Large intestine (tissue), 3 donors: Measurements from ENCODE around the gene ABCA1. TPM values are rescaled to one million over a fixed set of nuclear protein-coding genes. Genes with fewer than 3 reads are reported as not detected.

Source experiments
- DNase-seq, 2 donors: peaks; one replicate each; pipeline versions ENCODE4 v3.0.0 to v3.0.0-alpha.2; 2013
- H3K27ac ChIP-seq: one replicate; pipeline ENCODE4 v1.5.1; 2013; ENCODE audit warnings: low read length
- H3K27me3 ChIP-seq: 2 replicates; pipeline ENCODE4 v1.6.1; 2013; ENCODE audit warnings: low read length; ENCODE audit not compliant: control insufficient read depth, insufficient read depth
- H3K36me3 ChIP-seq: 2 replicates; pipeline ENCODE4 v1.6.1; 2013; ENCODE audit warnings: low read length; ENCODE audit not compliant: control insufficient read depth, insufficient read depth
- H3K4me1 ChIP-seq: one replicate; pipeline ENCODE4 v1.6.1; 2013; ENCODE audit warnings: low read length; ENCODE audit not compliant: control insufficient read depth, insufficient read depth
- H3K4me3 ChIP-seq: one replicate; pipeline ENCODE4 v1.5.1; 2013; ENCODE audit warnings: low read length
- H3K9me3 ChIP-seq: one replicate; pipeline ENCODE4 v1.6.1; 2013; ENCODE audit warnings: mild to moderate bottlenecking, low read depth, low read length, moderate library complexity; ENCODE audit not compliant: control insufficient read depth
- WGBS: methylation state at CpG from one replicate; pipeline ENCODE4 v1.1.5; 2013; ENCODE audit warnings: low lambda C conversion rate; ENCODE audit not compliant: insufficient coverage; 5-methylcytosine and 5-hydroxymethylcytosine counted together
- polyA plus RNA-seq: library from polyadenylated mRNA; unstranded; fragments of 120-200 nt; gene quantifications from one replicate; pipeline ENCODE4 v1.2.1, GENCODE V29; 2013

The ABCA1 gene
- polyA plus RNA-seq, 1 donor: 8.6 TPM

DNA sequence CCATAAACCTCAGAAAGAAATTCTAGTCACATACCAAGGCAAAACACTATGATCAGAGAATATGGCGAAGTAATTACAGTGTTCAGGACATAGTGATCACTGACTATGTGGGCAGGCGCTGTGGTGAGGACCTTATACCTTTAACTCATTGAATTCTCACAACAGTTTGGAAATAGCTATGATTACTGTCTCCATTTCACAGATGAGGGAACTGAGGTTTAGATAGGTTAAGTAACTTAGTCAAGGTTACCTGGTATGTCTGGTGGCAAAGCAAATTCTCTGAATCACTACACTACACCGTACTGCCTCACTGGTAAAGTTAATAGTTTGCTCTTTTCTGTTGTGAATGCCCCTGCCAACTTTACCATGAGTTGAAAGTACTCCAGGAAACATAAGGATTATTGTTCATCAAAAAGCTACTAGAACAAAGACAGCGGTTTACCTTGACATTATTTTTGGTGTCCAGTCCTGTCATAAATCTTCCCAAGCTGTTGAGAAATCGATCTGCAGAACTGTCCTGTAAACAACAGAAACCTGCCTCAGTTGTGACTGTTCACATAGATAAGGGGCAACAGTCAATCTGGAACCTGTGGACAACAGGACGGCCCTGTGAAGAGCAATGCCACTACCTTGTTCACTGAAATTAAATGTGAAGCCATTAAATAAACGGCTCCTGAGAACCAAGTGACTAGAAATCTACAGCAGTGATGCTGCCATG, 127.7 kb downstream of the ABCA1 start:
- Histone ChIP-seq H3K27me3 (no peaks in the 10 kb centered on the region), H3K4me3 (no peak overlapping the region), H3K27ac (no peak overlapping the region), H3K9me3 (no peaks in the 10 kb centered on the region), H3K36me3 (peaks cover 76% of the 10 kb centered on the region), H3K4me1 (no peaks in the 10 kb centered on the region)
- 100% methylated on average over 1 of the region's 7 CpGs for WGBS
- no peak for DNase-seq

DNA sequence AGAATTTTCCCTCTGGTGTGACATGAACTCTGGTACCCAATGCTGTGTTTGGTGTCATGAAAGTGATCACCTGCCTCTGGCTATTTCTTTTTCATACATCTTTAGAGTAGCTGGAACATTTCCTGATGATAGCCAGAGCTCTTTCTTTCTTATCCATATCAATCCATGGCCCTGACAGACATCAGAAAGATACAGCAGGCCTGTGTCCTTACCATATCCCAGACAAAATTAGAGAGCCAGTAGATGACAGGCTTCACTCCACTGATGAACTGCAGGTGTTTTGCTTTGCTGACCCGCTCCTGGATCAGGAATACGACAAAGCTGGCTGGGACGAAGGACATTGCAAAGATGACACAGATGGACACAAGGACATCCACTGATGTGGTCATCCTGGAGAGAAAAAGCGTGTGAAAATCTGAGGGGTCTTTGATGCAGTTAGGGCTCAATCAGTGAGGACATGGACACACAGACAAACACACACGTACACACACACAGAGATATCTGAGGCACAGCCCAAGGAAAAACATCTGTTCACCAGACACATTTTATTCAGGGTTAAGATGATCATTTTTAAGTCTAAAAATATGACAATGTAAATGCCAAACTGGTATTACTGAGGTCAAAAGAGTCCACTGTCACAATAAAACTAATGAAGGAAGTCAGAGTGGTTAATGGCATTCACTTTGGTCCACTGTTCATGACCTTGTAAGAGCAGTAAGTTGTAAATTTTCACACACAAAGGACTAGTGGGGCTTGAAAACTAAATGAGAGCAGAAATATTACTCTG, 129.6 kb downstream of the ABCA1 start:
- peaks cover 75% of the 10 kb centered on the region for H3K36me3 ChIP-seq
- H3K4me1 ChIP-seq: no peaks in the 10 kb centered on the region
- H3K27ac ChIP-seq: no peak overlapping the region
- H3K27me3 ChIP-seq: no peaks in the 10 kb centered on the region
- no peak for DNase-seq
- WGBS: no CpG with 5 or more reads among the region's 5 CpGs
- H3K4me3 ChIP-seq: no peak overlapping the region
- H3K9me3 ChIP-seq: no peaks in the 10 kb centered on the region

DNA sequence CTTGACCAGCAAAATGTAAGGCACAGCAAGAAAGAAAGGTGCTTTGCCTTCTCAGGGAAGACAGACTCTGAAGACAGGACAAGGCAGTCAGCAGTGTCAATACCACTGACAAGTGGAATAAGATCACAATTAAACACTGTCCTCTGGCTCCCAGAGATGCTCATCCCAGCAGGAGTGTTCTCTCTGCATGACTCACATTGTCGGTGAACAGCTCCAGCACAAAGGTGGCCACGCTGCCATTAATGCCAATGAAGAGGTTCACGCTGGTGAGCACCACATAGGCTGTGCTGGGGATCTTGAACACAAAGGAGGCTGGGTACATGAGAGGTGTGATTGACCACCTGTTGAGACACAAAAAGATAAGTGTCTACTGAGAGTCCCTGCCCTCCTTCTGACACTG, 132.1 kb downstream of the ABCA1 start:
- peaks cover 73% of the 10 kb centered on the region for H3K36me3 ChIP-seq
- WGBS: no CpG with 5 or more reads among the region's 3 CpGs
- H3K4me3 ChIP-seq: no peak overlapping the region
- DNase-seq: no peak
- H3K4me1 ChIP-seq: no peaks in the 10 kb centered on the region
- no peak overlapping the region for H3K27ac ChIP-seq
- no peaks in the 10 kb centered on the region for H3K27me3 ChIP-seq
- no peaks in the 10 kb centered on the region for H3K9me3 ChIP-seq

DNA sequence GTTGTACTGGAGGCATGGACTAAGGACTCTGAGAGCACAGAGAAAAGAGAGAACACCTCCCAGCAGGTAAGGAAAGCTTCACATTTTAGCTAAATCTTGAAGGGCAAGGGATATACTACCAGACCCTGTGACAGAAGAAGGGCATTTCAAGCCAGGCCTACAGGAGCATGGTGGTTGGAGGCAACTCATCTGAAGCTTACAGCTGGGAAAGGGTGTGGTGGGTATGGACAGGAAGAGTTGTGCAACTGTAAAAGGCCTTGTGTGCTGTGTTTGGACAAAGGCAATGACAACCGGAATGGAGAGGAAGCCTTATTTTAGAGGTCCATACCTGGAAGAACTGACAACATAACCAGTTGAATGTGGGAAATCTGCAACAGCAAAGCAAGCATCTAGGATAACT, 132.9 kb downstream of the ABCA1 start:
- WGBS: no CpG with 5 or more reads among the region's 1 CpG
- no peak overlapping the region for H3K4me3 ChIP-seq
- no peaks in the 10 kb centered on the region for H3K4me1 ChIP-seq
- no peak for DNase-seq
- H3K27me3 ChIP-seq: no peaks in the 10 kb centered on the region
- no peaks in the 10 kb centered on the region for H3K9me3 ChIP-seq
- H3K36me3 ChIP-seq: peaks cover 66% of the 10 kb centered on the region
- H3K27ac ChIP-seq: no peak overlapping the region

DNA sequence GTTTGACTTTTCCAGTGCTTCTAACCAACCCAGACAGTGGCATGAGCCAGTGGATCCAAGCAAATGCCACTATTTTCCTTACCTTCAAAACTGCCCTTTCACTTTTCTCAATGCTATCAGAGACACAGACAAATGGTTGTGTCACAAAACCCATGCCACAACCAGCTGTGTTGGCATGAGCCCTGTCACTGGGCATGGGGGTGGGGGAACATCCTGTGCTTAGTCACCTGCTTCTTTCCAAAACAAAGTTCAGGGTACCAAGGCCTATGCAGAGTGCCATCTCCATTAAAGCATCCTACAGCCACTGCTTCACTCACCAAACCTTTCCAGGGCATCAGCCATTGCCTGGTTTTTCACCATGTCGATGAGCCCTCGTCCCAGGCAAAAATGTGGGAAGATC, 133.9 kb downstream of the ABCA1 start:
- no peak overlapping the region for H3K4me3 ChIP-seq
- H3K4me1 ChIP-seq: no peaks in the 10 kb centered on the region
- no peak overlapping the region for H3K27ac ChIP-seq
- no peak for DNase-seq
- peaks cover 65% of the 10 kb centered on the region for H3K36me3 ChIP-seq
- WGBS: no CpG with 5 or more reads among the region's 2 CpGs
- no peaks in the 10 kb centered on the region for H3K27me3 ChIP-seq
- H3K9me3 ChIP-seq: no peaks in the 10 kb centered on the region

DNA sequence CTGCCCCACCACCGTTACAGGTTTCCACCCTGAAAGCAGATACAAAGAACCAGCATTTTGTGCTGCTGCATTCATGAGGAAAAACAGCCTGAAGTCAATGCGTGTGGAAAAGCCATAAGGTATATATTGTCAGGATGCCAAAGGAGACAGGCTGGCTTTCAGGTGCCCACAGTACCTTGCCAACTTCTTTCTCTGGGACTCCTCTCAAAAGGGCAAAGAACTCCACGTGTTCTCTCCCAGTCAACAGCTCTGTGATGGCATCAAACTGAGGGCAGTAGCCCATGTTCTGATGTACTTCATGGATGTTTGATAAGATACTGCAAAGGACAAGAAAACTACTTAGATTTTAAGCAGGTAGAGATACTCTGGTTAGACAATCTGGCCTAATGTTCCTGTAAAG, 139.7 kb downstream of the ABCA1 start:
- Histone ChIP-seq H3K27ac (no peak overlapping the region), H3K4me1 (no peaks in the 10 kb centered on the region), H3K27me3 (no peaks in the 10 kb centered on the region), H3K4me3 (no peak overlapping the region), H3K36me3 (peaks cover 67% of the 10 kb centered on the region), H3K9me3 (no peaks in the 10 kb centered on the region)
- no CpG with 5 or more reads among the region's 3 CpGs for WGBS
- no peak for DNase-seq

DNA sequence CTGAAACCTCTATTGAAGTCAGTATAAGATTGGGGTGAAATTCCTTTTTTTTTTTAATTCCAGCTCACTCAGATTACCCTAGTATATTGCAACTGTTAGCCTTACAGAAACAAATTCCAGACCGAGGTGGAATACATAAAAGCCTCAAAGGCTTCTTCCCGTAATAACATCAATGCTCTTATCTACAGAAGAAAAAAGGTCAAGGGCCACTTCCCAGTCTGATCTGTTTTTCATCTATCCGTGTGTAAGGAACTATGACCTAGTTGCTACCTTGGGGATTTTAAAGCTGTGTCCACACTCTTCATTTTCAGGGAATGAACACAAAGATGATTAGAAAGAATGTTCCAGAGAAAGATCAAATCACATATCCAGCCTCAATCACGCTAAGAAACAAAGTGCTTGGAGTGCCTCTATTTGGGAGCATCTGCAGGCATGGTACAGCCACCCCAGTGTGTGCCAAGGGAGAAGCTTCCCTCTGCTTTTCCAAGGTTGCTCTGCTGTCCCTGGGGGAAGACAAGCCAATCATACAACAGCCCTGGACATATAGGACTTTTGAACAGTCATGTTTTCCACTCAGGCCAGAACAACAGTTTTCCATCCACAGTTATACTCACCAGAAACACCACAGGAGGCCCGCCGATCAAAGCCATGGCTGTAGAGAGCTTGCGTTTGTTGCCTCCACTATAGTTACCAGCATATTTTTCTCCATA, 140.5 kb downstream of the ABCA1 start:
- H3K27ac ChIP-seq: no peak overlapping the region
- no peaks in the 10 kb centered on the region for H3K9me3 ChIP-seq
- H3K36me3 ChIP-seq: peaks cover 61% of the 10 kb centered on the region
- H3K27me3 ChIP-seq: no peaks in the 10 kb centered on the region
- no peak for DNase-seq
- H3K4me1 ChIP-seq: no peaks in the 10 kb centered on the region
- 83% methylated on average over 1 of the region's 7 CpGs for WGBS
- no peak overlapping the region for H3K4me3 ChIP-seq

DNA sequence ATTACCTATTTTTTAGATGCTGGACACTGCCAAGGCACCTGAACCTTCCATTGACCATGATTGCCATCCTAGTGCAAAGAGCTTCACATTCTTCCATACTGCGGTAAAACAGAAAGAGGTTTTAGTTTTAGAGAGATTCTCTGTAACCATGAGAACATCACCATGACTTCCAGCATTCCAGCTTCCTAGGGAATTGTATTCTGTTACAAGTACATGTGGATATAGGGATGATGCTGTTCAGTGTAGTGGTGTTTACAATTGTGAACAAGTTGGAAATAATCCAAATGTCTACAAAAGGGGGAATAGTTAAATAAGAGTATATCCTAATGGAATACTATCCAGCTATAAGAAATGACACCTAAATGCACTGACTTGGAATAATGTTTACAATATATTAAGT, 141.7 kb downstream of the ABCA1 start:
- no peaks in the 10 kb centered on the region for H3K27me3 ChIP-seq
- no peak for DNase-seq
- no peaks in the 10 kb centered on the region for H3K4me1 ChIP-seq
- H3K27ac ChIP-seq: no peak overlapping the region
- WGBS: no CpG with 5 or more reads among the region's 1 CpG
- H3K36me3 ChIP-seq: peaks cover 54% of the 10 kb centered on the region
- H3K9me3 ChIP-seq: no peaks in the 10 kb centered on the region
- no peak overlapping the region for H3K4me3 ChIP-seq

DNA sequence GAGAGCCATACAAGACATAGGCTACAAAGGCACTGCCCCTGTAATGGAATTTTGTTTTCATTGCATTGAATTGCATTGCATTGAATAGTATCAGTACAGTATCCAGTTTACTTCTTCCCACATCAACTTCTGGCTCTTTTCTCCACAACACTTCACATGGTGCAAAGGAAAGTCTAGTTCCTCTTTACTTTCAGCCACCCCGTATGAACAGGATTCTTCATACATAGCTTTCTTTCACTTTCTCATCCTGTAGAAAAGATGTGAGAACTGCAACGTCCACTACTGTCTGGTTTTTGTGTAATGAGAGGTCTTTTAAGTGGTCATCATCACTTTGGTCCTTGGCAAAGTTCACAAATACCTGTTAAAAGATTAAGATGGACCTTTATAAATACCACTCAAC, 143.9 kb downstream of the ABCA1 start:
- Histone ChIP-seq H3K9me3 (no peaks in the 10 kb centered on the region), H3K27ac (no peak overlapping the region), H3K27me3 (no peaks in the 10 kb centered on the region), H3K4me3 (no peak overlapping the region), H3K36me3 (peaks cover 44% of the 10 kb centered on the region), H3K4me1 (no peaks in the 10 kb centered on the region)
- WGBS: no CpG with 5 or more reads among the region's 2 CpGs
- no peak for DNase-seq

DNA sequence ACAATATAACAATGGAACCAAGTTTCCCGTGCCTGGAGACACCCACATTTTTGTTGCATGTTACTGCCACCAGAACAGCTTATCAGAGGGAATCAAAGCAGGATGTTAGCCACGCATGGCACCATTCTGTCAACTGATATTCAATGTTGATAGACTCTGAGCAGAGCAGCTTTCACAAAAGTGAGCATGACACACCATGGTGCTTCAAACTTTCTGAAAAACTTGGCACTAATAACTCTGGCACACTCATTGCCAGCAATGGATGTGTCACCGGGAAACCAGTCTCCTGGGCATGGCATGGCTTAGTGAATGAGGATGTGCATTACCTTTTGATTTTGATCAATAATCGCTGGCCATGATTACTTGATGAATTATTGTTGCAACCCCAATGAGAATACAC, 144.4 kb downstream of the ABCA1 start:
- no peak for DNase-seq
- Histone ChIP-seq H3K27me3 (no peaks in the 10 kb centered on the region), H3K4me1 (no peaks in the 10 kb centered on the region), H3K9me3 (no peaks in the 10 kb centered on the region), H3K36me3 (peaks cover 39% of the 10 kb centered on the region), H3K4me3 (no peak overlapping the region), H3K27ac (no peak overlapping the region)
- WGBS: 92% methylated on average over 2 of the region's 4 CpGs
